Measurements from ENCODE around the gene CPO.
A peak's percentile ranks its signal among the peaks of the same experiment; 100 is the strongest.
"Not testable (repeated sequence)": the region's sequence is repeated elsewhere in the genome, so short reads cannot be mapped to it uniquely, and the experiment has no call there.

CPO gene

GRCh38 chr2:206939340-206939739 is at the start of gene CPO:
TSS of gene CPO (plus strand) at chr2:206939518. CDS start at chr2:206939600, 82 bp downstream.
- DNase-seq (ENCODE audit: low spot score), result no peak

GRCh38 chr2:206890179-206890578 is 49.1 kb upstream of the CPO start:
- DNase-seq (ENCODE audit: low spot score), result no peak

DNA sequence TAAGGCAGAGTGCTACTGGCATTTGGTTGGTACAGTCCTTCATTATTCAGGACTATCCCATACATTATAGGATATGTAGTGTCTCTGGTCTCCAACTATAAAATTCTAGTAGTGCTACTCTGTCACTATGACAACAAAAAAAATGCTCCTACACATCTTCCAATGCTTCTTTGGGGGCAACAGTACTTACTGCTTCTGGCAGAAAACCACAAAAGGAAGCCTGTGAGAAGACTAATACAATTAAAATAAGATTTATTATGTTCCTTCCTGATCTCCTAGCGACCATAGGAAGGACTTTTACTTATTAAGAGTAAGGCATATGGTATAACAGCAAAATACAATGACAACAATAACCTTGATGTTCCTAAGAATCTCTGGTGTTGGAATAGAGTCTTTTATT is 48.4 kb upstream of the CPO start:
- no peak for DNase-seq (ENCODE audit: low spot score)

DNA sequence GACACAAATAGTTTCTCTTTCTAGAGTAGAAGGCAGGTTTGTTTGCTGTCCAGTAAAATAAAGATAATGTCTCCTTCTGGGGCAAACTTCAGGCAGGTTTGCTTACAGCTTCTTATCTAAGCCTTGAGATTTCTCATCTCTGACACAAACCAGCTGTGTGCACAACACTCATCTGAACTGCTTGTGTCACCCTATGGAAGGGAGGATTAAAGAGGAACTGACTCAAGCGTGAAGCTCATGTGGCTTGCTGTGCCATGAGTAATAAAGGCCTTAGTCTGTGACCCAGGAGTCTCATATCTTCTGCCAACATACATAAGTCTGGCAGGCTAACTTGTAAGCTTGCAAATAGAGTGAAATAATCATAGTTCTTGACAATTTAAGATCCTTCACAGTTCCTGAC is 24.2 kb upstream of the CPO start:
- no peak for DNase-seq (ENCODE audit: low spot score)

DNA sequence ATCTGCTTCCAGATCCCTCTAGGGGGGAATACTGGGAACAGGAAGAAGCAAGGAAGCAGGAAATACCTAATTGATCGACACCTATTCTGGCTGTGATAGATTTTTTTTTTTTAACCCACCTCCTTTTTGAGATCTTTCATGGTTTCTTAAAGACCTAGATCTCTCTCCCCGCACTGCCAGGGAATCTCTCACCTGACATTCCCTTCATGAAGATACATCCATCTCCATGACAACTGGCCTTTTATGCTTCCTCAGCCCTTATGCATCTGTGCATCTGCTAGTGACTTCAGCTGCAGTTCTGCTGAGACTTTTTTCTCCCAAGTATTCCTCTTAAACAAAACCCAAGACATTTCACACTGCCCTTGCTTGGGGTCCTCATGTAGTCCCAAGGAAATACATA is 21.1 kb upstream of the CPO start:
- no peak for DNase-seq (ENCODE audit: low spot score)

- no peak for DNase-seq (ENCODE audit: low spot score)
Measured at GRCh38 chr2:206920310-206920709, 19.0 kb upstream of the CPO start.

DNA sequence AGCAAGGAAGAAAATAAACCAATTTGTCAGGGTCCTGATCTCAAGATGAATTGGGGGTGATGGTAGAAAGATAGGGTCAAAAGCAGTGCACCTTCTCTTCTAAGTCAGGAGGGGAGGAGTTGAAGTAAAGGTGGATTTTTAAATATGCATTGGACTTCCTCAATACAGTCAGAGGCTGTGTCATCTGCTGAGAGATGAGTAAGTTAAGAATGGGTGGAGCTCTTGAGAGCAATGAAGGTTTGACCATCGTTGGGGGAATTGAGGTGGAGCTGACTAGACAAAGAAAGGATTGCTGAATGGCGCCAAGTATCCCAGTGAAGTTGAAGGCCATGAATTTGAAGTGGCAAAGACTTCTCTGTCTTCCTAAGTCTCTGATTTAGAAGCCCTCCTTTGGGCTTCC is 18.4 kb upstream of the CPO start:
- DNase-seq (ENCODE audit: low spot score), result no peak

GRCh38 chr2:206921529-206921928 is 17.8 kb upstream of the CPO start:
- DNase-seq (ENCODE audit: low spot score), result no peak

DNA sequence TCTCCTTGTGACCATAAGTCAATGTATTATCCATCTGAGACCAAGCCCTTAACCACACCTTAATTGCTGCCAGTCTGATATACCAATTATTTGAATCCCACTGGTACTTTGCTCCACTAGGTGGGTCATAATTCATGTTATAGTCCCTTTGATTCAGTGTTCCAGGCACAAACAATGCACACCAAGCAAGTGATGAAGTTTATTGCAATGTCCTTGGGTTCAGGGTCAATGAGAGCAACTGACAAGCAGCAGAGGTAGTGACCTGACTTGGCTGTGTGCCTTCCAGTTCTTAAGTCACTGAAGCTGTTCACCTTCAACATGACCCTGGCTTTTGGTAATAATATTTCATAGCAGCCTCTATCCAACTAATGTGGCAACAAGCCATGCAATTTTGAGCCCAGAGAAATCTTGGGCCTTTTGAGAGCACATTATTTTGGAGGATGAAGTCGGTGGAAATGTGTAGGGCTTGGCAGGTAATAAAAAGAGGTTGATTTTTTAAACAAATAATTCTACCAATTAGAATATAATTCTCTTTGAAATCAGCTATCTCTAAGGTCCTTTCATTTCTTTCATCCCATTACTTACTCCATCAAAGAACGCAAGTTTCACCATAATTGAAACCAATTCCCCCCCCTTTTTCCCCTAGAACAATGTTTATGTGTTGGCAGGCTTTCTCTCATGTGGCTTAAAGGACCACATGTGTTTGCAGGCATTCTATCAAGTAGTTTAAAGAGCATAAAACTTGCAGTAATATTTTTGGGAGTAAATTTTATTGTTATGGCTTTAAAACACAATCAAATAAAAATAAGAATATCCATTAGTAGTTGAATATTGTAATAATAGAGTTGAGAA is 3.1 kb upstream of the CPO start:
- DNase-seq (ENCODE audit: low spot score), result no peak

DNA sequence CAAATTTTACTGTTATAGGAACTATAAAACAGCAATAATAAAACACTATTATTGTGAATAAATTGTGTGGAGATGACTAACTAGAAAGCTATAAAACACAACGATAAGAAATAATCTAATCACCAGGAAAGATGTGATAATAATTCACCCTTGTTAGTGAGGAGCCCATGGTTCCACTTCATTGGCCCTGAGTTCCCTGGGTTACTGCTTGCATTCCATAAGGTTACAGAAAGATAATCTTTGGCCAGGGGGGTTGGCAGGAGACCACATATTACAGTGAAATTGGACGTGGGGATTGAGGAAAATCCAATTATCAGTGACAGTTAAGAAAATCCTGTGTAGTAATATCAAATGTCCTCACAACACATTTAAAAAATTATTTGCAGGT is 2.5 kb upstream of the CPO start:
- DNase-seq (ENCODE audit: low spot score), result no peak

GRCh38 chr2:206937555-206937954 is 1.8 kb upstream of the CPO start:
- no peak for DNase-seq (ENCODE audit: low spot score)

DNA sequence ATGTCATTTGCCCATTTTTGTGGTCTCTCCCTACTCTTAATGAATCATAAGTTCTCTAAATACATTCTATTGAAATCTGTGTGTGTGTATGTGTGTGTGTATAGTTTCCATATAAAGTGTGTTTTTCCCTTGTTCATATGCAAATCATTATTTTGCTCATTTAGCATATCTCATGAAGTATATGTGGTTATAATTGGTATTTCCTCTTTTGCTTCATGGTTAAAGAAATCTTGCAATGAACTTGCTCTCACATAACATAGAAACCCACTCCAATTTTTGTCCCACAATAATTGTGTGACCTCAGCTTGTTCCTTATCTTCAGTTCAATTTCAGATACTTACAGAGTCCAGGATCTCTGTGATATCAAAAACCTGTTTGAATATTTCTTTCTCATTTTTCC is 1.2 kb downstream of the CPO start:
- no peak for DNase-seq (ENCODE audit: low spot score)

- DNase-seq (ENCODE audit: low spot score), result no peak
Measured at GRCh38 chr2:206942592-206943478, 3.5 kb downstream of the CPO start.

DNA sequence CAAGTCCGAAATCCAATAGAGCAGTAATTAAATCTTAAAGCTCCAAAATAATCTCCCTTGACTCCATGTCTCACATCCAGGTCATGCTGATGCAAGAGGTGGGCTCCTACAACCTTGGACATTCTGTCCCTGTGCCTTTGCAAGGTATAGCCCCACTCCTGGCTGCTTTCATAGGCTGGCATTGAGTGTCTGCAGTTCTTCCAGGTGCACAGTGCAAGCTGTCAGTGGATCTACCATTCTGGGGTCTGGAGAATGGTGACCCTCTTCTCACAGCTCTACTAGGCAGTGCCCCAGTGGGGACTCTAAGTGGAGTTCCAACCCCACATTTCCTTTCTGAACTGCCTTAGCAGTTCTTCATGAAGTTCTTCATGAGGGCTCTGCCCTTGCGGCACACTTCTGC is 14.1 kb downstream of the CPO start:
- DNase-seq (ENCODE audit: low spot score), result not testable (repeated sequence)

- DNase-seq (ENCODE audit: low spot score), result no peak
Measured at GRCh38 chr2:206955253-206955652, 15.9 kb downstream of the CPO start.

- no peak for DNase-seq (ENCODE audit: low spot score)
Measured at GRCh38 chr2:206958261-206958660, 18.9 kb downstream of the CPO start.

DNA sequence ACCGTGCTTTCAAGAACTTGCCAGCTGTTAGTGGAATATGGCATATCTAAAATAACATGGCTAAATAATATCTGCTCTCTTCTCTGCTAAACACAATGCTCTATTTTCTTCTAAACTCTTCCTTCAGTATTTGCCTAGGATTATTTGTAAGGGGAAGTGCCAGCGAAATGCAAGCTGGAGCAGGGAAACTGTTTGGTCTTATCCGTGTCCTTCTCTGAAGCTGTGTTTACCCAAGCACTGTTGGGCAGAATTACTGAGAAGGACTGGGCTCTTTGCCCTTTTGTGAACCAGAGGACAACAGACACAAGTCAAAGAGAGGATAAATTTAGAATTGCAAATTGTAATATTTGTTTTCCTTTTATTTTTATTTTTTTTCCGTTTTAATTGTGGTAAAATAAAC is 23.6 kb downstream of the CPO start:
- peak; percentile 60 for DNase-seq (ENCODE audit: low spot score)

DNA sequence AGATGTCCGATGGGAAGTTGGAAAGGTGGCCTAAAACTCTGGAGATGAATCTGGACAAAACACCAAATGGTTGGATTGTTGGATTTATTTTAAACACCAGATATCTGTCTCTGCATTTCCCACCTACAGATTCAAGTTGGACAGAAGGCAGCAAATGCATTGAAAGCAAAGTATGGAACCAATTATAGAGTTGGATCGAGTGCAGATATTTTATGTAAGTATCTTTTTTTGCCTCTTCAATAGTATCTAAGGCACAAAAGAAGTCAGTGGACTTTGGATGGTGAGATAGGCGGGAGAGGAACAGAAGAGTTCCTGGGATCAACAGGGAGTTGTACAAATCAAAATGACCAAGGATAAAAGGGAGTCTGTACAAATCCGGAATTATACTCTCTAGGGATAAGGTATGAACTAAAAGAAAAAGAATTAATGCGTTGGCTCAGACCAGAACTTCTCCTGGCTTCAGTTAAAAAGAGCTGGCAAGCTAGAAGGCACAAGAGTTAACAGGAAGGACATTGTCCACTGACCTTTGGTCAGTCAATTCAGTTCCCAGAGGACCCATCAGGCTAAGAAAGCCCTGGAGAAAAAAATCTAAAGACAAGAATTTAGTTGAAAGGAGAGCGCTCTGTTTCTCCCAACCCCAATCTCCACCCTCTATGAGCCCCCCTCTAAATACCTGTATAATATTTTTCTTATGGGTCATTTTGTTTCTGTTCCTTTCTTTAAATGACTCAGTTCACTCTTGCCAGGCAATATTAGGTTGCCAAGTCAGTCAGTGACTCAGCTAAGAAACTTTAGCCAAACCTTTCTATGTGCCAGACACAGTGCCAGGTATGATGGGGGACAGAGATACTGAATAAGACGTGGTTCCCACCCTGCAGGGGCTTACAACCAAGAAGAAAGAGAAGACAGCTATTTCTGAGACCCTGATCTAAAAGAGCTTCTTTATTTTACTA is 29.1 kb downstream of the CPO start:
- DNase-seq (ENCODE audit: low spot score), result no peak

- DNase-seq (ENCODE audit: low spot score), result no peak
Measured at GRCh38 chr2:206969192-206969591, 29.9 kb downstream of the CPO start.

GRCh38 chr2:206970589-206971360 is 31.5 kb downstream of the CPO start:
- DNase-seq (ENCODE audit: low spot score), result no peak

DNA sequence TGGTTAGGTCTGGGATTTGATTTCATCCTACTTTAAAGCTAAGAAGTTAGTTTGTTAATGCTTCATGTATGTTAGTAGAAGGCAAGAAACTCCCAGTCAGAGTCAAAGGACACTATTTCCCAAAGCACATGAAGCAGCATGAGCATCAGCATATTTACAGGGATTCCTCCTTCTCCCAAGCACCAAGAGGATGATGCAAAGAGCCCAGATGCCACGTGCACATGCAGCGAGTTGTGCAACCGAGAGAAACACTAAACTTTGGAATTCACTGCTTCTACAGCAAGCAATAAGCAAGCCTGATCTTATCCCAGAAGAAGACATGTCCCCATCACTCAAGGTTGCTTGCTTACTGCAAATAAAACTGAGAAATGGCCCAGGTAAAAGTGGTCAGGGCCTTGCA is 32.5 kb downstream of the CPO start:
- no peak for DNase-seq (ENCODE audit: low spot score)

Measured in globus pallidus (tissue), 1 donor.